ENCODE data around the gene CCNQ.

DNA sequence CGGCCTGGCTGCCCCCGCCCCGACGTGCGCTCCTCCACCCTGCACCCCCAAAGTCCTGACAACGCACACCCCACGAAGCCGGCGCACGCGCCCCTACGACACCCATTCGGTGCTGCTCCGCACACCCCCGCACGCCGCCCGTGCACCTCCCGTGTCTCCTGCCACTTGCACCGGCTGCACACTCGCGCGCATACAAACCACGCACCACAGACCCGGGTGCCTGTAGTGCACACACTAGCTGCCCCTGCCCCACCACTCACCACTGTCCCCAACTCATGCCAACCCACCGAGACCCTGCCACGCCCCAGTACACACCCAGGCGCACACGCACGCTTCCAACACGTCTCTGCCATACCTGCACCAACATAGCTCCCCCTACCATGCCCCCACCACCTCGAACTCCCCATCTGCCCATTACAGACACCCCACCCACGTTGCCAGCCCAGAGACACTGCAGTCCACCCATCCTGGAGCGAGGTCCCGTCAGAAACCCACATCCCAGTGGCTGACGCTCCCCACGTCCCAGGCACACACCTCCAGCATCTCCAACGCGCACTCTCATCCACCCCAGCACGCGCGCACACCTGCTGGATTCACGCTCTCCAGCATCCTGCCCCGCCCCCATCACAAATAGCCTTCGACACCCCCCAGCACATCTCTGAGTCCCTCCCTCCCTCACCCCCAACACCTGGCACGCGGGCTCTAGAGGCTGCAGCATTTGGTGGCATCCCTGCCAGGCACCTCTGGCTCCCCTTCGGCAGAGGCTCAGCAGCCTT is 43.9 kb upstream of the CCNQ start:
- no peak for TF ChIP-seq EZH2phosphoT487 (IDR thresholded peaks at IDR 0.05; ENCODE audit: borderline replicate concordance, low read length)
- TF ChIP-seq, protein P1, sequence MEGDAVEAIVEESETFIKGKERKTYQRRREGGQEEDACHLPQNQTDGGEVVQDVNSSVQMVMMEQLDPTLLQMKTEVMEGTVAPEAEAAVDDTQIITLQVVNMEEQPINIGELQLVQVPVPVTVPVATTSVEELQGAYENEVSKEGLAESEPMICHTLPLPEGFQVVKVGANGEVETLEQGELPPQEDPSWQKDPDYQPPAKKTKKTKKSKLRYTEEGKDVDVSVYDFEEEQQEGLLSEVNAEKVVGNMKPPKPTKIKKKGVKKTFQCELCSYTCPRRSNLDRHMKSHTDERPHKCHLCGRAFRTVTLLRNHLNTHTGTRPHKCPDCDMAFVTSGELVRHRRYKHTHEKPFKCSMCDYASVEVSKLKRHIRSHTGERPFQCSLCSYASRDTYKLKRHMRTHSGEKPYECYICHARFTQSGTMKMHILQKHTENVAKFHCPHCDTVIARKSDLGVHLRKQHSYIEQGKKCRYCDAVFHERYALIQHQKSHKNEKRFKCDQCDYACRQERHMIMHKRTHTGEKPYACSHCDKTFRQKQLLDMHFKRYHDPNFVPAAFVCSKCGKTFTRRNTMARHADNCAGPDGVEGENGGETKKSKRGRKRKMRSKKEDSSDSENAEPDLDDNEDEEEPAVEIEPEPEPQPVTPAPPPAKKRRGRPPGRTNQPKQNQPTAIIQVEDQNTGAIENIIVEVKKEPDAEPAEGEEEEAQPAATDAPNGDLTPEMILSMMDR (IDR thresholded peaks at IDR 0.05; ENCODE audit: low read depth, low read length, poor library complexity, severe bottlenecking) = no peak

Measured in DOHH2 (cell line).